NCI-H774 (cell line): ENCODE data around the gene DYDC2.

Experiments used
- DNase-seq: peaks from one replicate; lab custom pipeline; 2025; lab: John Stamatoyannopoulos, UW

Gene DYDC2

DNA sequence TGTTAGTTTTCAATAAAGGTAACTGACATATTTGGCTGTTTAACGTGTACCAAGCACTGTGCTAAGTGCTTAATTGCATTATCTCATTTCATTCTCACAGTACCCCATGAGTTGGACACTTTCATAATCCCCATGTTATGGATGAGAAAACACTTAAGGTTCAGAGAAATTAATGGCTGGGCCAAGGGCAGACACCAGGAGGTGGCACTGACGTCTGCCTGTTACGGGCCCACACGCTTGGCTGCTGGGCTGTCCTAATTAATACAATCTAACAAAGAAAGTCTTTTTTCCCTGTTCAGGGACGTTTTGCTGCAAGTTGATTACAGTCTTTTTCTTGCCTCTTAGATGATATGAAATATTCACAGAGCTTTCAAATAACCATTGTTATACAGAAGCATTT is 16.1 kb downstream of the DYDC2 start:
- no peak for DNase-seq

DNA sequence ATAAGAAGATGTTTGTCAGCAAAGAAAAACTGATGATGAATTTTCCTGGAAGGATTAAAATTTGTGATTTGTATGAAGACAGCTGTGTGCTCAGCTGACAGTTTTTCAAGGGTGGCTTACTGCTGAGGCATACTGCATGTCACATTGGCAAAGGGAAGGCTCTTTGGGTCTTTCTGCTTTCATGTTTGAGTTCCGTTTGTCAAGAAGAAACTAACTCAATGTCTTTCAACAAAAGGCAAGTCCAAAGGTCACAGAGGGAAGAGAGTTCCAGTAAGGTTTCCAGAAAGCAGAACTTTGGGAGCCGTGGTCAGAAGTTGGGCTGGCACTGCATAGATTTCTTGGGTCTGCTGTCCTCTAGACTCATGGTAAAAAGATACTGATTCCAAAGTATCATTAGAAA is 16.9 kb downstream of the DYDC2 start:
- DNase-seq = no peak

DNA sequence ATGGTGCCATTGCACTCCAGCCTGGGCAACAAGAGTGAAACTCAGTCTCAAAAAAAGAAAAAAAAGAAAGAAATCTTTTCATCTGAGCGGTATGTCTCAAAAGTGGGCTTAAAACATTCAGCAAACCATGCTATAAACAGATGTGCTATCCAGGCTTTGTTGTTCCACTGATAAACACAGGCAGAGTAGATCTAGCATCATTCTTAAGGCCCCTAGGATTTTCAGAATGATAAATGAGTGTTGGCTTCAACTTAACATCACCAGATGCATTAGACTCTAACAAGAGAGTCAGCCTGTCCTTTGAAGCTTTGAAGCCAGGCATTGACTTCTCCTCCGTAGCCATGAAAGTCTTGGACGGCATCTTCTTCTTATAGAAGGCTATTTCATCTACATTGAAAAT is 23.1 kb downstream of the DYDC2 start:
- DNase-seq = no peak

DNA sequence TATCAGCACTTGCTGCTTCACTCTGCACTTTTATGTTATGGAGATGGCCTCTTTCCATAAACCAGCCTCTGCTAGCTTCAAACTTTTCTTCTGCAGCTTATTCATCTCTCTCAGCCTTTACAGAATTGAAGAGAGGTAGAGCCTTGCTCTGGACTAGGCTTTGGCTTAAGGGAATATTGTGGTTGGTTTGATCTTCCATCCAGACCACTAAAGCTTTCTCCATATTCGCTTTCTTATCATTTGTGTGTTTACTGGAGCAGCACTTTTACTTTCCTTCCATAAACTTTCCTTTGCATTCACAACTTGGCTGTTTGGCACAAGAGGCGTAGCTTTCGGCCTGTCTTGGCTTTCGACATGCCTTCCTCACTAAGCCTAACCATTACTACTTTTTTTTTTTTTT is 23.6 kb downstream of the DYDC2 start:
- DNase-seq = no peak

DNA sequence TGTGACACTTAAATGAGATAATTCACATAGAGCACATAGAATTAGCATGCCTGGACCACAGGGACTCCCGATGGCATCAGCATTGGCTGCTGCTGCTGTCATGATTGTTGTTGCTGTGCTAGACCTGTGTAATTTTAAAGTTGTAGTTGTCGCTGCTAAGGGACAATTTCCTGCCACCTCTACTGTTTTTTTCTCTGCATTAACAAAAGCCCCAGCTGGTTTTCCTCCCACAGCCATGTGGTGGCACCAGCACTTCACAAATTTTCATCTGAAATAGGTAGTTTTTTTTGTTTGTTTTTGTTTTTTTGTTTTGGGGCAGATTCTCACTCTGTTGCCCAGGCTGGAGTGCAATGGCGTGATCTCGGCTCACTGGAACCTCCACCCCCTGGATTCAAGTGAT is 26.4 kb downstream of the DYDC2 start:
- peak; percentile 17 for DNase-seq

DNA sequence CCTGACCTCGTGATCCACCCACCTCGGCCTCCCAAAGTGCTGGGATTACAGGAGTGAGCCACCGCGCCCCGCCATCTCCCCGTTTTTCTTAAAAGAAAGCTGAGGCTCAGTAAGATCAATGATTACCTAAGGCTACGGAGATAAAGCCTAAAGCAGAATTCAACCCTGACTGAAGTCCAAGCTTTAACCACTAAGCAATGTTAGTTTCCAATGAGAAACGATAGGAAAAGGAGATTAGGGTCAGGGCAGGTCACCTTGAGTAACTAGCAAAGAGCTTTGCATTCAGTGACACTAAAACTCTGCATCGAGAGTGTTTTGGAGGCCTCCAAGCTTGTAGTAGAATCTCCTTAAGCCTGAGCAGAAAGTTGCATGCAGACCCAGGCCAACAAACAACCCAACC is 34.2 kb downstream of the DYDC2 start:
- no peak for DNase-seq

DNA sequence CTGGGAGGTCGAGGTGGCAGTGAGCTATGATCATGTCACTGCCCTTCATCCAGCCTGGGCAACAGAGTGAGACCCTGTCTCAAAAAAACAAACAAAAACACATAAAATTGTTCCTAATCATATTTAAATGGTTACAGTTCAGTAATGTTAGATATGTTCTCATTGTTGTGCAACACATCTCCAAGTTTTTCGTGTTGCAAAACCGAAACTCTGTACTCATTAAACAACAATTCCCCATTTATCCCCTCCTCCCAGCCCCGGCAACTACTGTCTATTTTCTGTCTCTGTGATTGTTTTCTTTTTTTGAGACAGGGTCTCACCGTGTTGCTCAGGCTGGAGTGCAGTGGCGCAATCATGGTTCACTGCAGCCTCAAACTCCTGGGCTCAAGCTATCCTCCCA is 35.7 kb downstream of the DYDC2 start:
- no peak for DNase-seq

DNA sequence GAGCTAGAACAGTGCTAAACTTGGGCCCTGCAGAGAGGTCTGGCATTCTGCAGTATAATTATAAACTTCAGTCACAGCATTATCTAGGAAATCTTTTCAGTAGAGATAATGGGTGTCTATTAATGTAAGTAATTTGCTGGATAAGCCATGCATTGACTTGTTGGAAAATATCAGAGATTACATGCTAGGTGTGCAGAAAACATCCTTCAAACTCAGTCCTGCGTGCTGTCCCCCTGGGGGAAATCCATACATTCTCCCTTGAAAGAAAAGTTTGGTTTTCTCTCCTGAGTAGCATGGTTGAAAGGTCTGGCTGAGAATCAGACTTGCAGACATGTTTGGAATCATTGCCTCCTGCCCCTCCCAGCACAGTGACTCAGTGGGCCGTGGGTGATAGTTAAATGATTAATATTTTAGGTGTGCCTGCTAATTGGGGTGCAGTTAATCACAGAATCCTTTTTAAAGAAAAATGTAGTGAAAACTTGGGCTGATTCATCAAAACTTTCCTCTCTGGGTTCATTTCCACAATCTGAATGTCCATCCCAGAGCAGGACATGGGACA is 37.9 kb downstream of the DYDC2 start:
- DNase-seq = no peak

DNA sequence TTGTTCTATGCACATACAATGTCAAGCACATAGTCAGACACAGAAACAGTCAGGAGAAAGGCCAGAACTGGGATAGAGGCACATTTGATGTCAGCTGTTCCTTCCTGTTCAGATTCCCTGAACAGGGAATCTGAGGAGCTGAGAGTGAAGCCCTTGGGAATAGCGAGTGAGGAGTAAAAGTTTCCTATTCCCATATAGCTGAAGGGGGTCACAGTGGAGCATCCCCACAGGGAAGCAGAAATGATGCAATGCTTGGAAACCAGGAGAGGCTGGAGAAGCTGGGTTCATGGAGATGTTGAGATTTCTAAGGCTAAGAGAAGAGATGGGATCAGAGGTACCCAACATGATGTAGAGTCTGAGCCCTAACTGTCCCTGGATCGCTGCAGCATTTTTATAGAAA is 40.4 kb downstream of the DYDC2 start:
- no peak for DNase-seq

DNA sequence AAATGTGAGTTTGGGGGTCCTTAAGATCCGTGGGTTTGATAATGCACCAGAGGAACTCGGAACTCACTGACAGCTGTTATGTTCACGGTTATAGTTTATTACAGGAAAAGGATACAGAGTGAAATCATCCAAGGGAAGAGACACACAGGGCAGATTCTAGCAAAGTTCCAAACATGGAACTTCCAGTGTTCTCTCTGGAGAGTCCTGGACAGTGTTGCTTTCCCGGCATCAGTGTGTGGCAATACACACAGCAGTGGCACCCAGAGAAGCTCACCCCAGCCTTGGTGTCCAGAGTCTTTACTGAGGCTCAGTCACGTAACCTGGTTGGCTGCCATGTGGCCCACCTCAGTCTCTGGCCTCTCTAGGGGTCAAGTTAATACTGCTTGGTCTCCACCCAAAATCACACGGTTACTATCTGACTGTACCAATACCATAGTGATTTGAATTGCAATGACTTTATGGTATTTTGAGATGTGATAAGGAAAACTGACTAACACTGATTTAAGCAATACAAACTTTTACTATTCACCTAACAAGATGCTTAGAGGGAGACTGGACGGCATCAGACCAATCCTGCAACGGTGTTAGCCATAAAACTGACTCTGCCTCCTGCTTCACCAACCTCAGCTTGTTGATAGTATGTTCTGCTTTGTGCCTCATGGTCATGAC is 43.7 kb downstream of the DYDC2 start:
- DNase-seq = no peak

DNA sequence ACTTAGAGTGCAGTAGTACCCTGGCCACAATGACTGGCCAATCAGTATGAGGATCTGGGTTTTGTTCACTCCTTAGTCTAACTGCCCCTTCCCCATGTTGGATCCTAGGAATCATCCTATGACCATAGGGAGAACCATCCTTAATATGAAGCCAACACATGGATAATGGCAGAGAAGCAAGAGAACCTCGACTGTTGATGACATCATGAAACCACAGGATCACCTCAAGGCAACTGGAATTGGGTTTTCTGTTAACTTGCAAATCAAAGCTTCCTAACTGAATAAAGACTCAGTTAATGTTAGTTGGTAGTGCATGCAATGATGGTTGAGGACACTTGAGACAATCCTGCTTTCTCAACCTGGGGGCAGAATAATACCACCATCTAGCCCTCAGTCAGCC is 48.5 kb downstream of the DYDC2 start:
- no peak for DNase-seq

DNA sequence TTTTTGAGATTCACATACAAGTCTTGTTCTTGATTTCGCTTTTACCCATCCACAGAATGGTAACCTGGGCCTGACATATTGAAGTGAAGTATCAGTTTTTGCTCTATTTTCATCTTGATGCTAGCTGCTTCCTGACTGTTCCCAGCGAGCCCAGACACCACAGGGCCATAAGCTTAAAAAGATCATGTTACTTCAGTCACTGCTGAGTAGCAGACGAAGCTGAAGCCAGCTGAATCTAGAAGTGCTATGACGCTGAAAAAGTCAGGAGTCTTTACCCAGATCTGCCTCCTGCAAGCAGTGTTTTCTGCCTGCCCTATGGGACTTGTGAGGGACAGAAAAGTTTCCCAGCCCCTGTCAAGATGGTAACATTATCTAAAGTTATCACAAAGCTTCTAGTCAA is 49.0 kb downstream of the DYDC2 start:
- DNase-seq = no peak

DNA sequence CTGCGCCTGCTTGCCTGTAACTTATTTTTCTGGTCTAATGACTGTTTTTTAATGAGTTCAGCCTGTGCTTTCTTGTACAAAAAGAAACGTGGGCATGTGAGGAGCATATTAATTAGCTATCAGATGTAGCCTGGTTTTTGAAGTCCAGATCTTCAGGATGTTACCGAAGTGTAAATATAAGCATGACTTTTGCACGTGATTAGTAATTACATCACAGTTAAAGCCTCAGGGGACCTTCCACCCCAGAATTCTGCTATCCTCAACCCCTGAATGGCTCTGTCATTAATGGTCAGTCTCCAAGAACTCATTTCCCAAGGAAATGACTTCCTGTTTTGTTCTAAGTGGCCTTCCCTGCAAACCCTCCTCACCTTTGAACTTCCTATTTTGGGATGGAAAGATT is 49.6 kb downstream of the DYDC2 start:
- DNase-seq = no peak

DNA sequence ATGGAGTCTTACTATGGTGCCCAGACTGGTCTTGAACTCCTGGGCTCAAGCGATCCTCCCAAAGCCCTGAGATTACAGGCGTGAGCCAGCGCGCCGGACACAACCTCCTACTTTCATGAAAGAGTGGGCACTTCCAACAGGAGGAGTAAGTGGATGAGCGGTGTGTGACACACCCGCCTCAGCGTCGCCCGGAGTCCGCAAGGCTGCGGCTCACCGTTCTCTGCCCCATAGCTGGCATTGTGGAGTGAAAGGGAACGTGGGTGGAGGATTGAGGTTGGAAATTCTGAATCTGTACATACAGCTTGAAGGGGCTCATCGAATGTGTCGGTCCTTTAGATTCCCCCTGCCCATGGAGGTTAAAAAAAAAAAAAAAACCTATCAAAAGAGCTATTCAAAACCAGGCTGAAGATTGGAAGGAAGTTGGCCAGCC is 51.2 kb downstream of the DYDC2 start:
- peak; percentile 48 for DNase-seq

DNA sequence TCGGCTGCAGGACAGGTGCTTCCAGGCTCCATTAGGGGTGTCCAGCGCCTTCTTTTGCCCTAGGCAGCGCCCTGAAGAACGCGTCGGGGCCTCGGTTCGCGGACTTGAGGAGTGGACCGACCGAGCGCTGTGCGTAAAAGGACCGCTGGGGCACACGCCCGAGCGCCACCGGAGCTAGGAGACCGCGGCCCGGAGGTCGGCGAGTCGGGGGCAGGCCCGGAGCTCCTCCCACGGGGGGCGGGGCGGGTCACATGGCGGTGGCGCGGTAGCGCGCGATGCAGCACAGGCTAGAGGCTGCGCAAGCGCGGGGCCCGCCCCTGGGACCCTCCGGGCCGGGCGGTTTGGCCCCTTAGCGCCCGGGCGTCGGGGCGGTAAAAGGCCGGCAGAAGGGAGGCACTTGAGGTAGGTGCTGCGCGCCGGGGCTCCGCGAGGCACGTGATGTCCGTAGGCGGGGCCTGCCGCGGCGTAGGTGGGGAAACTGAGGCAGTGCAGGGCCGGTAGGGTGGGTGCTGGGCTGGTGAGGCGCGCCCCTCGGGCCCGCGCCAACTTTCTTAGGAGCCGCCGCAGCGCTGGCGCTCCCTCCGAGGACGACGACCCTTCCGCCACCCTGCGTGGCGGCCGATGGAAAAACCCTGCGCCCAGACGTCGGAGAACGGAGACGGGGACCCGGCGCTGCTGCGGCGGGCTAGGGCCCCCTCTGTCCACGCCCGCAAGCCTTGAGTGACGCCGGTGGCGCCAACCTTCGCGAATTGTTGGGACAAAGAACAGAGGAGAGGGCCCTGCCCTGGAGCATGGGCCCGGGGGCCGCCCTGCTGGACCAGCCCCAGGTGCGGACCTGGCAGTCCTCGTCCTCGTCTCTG is 51.9 kb downstream of the DYDC2 start, which contains the start of gene PRXL2A:
TSS of gene PRXL2A (plus strand) at position 310 of the 860 bp plus-strand sequence. CDS start 11,917 bp downstream, outside the sequence.
- peak; percentile 73 for DNase-seq

DNA sequence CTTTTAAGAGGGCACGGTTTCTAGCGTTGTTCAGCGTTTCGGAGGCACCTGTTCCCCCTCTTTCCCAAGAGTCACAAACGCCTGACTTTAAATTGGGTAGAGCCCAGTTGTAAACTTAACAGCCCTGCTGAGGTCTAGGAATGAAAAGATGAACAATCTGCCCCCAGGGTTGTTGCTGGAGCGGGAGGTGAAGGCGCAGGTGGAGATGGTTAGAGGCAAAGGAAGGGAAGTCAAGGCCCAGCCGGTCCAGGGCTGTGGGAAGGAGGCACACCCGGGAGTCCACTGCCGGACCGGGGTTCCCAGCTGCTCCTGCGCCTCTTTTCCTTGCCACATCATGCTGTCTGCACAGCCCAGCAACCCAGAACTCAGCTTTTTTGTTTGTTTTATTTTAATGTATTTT is 52.5 kb downstream of the DYDC2 start:
- no peak for DNase-seq

DNA sequence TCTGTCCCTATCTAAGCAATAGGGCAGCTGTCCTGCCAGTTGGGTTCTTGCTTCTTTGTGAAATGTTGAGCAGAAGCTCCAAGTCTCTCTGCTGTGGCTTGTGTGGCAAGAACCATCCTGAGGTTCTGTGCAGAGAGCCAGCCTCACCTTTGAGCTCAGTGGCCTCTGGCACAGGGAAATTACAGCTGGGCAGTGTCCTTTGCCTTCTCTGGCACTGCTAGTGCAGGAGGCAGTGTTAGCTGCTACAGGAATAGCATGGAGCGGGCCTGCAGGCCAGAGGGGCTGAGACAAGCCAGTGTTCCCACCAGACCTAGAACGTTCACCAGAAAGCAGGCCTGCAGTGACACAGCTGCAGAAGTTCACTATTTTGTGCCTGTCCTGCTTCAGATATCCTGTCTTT is 53.5 kb downstream of the DYDC2 start:
- no peak for DNase-seq

DNA sequence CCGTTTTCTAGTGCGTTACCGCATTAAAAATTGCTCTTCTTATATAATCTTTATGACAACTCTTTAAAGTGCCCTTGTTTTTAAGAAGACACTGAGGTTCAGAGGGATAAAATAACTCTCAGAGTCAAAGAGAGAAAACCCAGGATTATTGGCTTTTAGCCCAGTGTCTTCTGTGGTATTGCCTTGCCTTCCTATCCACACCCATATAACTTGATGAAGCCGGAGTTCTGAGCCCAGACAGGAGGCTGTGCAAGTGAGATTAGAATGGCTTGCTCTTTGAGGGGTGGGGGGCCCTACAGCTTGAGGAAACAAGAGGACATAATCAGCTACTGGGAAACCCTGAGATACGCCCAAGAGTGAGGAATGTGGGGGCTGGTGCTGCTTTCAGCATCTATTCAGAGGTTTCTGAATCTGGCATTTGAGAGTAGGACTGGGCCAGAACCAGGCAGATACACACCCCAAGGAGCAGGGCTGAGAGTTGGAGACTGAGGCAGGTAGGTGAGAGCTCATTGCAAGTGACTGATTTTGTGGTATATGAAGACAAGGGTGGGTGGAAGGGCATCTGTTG is 54.1 kb downstream of the DYDC2 start:
- DNase-seq = no peak

DNA sequence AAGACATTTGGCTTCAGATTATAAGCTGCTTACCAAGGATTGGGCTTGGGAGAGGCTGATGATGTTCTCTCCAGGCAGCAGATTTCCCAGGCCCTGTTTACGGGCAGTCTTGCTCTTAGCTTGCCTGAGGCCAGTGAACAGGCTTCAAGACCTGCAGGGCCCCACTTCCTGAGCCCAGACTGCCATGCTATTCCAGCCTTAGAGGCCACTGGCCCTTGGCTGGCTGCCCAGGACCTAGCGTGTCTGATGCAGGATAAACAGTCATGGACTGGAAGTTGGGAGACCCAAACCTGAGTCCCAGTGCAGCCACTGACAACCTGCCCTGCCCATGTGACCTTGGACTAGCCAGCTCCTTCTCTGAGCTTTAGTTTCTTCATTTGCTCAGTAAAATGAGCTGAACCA is 54.7 kb downstream of the DYDC2 start:
- DNase-seq = no peak

DNA sequence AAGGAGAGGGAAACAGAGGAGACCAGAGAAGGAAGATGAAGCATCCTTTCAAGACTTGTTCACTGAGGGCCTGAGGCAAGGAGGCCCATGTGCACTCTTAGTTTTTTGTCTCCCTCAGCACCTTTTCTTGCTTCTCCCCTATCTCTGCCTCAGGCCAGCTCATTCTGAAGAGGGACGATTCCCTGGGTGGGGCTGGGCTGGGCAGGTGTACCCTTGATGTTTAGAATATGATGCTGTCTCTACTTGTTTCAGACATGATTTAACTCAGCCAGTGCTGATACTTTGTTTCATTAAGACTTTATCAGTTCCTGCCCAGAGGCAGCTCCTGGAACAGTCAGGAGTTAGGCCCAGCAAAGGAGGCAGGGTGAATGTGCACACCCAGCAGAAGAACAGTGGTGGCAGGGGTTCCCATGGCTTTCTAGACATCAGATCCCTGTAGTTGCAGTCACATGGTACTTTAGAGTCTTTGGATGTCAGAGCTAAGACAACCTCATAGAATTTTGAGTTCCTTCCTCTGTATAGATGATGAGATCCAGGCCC is 55.2 kb downstream of the DYDC2 start:
- no peak for DNase-seq

DNA sequence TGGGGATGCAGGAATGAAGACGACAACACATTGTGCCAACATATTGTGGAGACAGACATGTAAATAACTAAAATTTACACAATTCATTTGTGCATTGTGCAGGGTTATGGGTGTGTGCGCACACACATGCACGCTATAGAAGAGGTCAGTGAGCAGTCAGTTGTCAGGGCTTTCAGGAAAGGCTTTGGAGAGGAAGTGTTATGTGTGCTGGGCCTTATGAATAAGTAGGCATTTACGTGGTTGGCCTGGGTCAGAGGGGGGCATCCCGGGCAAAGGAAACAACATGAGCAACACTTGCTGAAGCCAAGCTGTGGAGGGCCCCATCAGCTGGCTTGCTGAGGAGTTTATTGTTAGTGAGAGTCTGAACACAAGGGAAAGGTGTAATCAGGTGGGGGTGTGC is 55.9 kb downstream of the DYDC2 start:
- no peak for DNase-seq

DNA sequence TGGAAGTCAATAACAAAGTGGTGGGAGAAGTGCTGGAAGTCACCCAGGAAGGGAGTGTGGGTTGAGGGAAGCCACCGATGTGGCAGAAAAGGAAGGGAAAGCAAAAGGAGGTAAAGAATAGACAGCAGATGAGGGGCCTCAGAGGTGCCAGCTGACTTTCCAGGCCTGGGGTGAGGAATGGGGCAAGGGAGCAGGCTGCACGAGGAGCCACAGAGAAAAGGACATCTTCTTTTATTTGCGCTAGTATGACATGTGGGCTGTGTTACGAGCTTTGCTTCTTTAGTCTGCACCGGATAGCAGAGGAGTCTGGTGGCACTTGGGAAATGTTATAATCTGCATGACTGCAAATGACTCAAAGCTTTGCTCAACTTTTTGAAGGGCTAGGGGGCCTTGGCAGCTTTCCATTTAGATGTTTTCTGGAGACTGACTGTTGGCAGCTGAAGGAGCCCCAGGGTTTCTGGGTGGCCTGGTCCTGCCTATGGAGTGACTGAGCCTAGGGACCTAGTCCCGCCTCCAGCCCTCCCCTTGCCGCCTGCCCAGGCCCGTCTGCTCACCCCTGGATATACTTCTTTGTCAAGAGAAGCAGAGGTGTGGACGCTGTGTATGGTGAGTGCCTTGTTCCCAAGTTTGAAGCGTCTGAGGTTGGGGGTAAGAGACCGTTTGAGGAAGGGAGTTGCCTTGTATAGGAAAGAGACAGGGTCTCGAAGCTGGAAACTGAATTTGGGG is 56.9 kb downstream of the DYDC2 start:
- no peak for DNase-seq
